Measurements from ENCODE around the gene SLC2A6.

Gene SLC2A6

GRCh38 chr9:133465984-133466383 is 12.9 kb downstream of the SLC2A6 start:
- ATAC-seq (replicated peaks; ENCODE audit: extremely low read depth, poor library complexity, severe bottlenecking) (no peak), DNase-seq (ENCODE audit: low spot score in 2 of 2) (no peak)
- H3K4me1 Mint-ChIP-seq, result peaks cover 16% of the 10 kb centered on the region
- H3K4me3 Mint-ChIP-seq, result no peak overlapping the region
- no peaks in the 10 kb centered on the region for H3K9me3 Mint-ChIP-seq
- H3K27ac Mint-ChIP-seq (ENCODE audit: low read depth), result no peak overlapping the region
- peaks cover 4% of the 10 kb centered on the region for H3K36me3 Mint-ChIP-seq (ENCODE audit: insufficient read depth)
- H3K27me3 Mint-ChIP-seq, result no peaks in the 10 kb centered on the region

GRCh38 chr9:133464638-133465037 is 14.3 kb downstream of the SLC2A6 start:
- Mint-ChIP-seq H3K4me3 (no peak overlapping the region), H3K27ac (ENCODE audit: low read depth) (peak overlapping the region; percentile 46), H3K9me3 (no peaks in the 10 kb centered on the region), H3K36me3 (ENCODE audit: insufficient read depth) (peaks cover 8% of the 10 kb centered on the region), H3K4me1 (peaks cover 21% of the 10 kb centered on the region), H3K27me3 (no peaks in the 10 kb centered on the region)
- ATAC-seq (replicated peaks; ENCODE audit: extremely low read depth, poor library complexity, severe bottlenecking), result no peak
- DNase-seq (ENCODE audit: low spot score in 2 of 2), result no peak

- peaks cover 8% of the 10 kb centered on the region for H3K36me3 Mint-ChIP-seq (ENCODE audit: insufficient read depth)
- peak overlapping the region; percentile 46 for H3K27ac Mint-ChIP-seq (ENCODE audit: low read depth)
- H3K4me3 Mint-ChIP-seq, result no peak overlapping the region
- no peak for ATAC-seq (replicated peaks; ENCODE audit: extremely low read depth, poor library complexity, severe bottlenecking)
- peaks cover 21% of the 10 kb centered on the region for H3K4me1 Mint-ChIP-seq
- no peak for DNase-seq (ENCODE audit: low spot score in 2 of 2)
- no peaks in the 10 kb centered on the region for H3K9me3 Mint-ChIP-seq
- H3K27me3 Mint-ChIP-seq, result no peaks in the 10 kb centered on the region
Measured at GRCh38 chr9:133463864-133464615, 14.9 kb downstream of the SLC2A6 start.

GRCh38 chr9:133463234-133463863 is 15.6 kb downstream of the SLC2A6 start:
- Mint-ChIP-seq H3K27me3 (no peaks in the 10 kb centered on the region), H3K36me3 (ENCODE audit: insufficient read depth) (peaks cover 8% of the 10 kb centered on the region), H3K4me1 (peaks cover 21% of the 10 kb centered on the region), H3K4me3 (no peak overlapping the region), H3K27ac (ENCODE audit: low read depth) (peak overlapping the region; percentile 46), H3K9me3 (no peaks in the 10 kb centered on the region)
- DNase-seq (ENCODE audit: low spot score in 2 of 2) (no peak), ATAC-seq (replicated peaks; ENCODE audit: extremely low read depth, poor library complexity, severe bottlenecking) (no peak)

GRCh38 chr9:133461975-133462374 is 16.9 kb downstream of the SLC2A6 start:
- H3K4me3 Mint-ChIP-seq, result peak overlapping the region; percentile 6
- H3K9me3 Mint-ChIP-seq, result no peaks in the 10 kb centered on the region
- no peaks in the 10 kb centered on the region for H3K27me3 Mint-ChIP-seq
- DNase-seq (ENCODE audit: low spot score in 2 of 2), result no peak
- H3K27ac Mint-ChIP-seq (ENCODE audit: low read depth), result peak overlapping the region; percentile 97
- no peak for ATAC-seq (replicated peaks; ENCODE audit: extremely low read depth, poor library complexity, severe bottlenecking)
- peaks cover 21% of the 10 kb centered on the region for H3K4me1 Mint-ChIP-seq
- H3K36me3 Mint-ChIP-seq (ENCODE audit: insufficient read depth), result peaks cover 8% of the 10 kb centered on the region

GRCh38 chr9:133460405-133461175 is 18.3 kb downstream of the SLC2A6 start:
- H3K27ac Mint-ChIP-seq (ENCODE audit: low read depth), result peak overlapping the region; percentile 97
- peak overlapping the region; percentile 93 for H3K4me3 Mint-ChIP-seq
- H3K36me3 Mint-ChIP-seq (ENCODE audit: insufficient read depth), result peaks cover 8% of the 10 kb centered on the region
- peak in 1 of 2 donors; percentile 45 for DNase-seq (ENCODE audit: low spot score in 2 of 2)
- no peaks in the 10 kb centered on the region for H3K27me3 Mint-ChIP-seq
- H3K9me3 Mint-ChIP-seq, result no peaks in the 10 kb centered on the region
- peak; percentile 29 for ATAC-seq (replicated peaks; ENCODE audit: extremely low read depth, poor library complexity, severe bottlenecking)
- peaks cover 21% of the 10 kb centered on the region for H3K4me1 Mint-ChIP-seq

- Mint-ChIP-seq H3K27ac (ENCODE audit: low read depth) (peak within 1 kb of the TSS; percentile 97), H3K27me3 (peaks cover 4% of the 10 kb centered on the region), H3K4me1 (peaks cover 21% of the 10 kb centered on the region), H3K9me3 (no peaks in the 10 kb centered on the region), H3K4me3 (peak within 1 kb of the TSS; percentile 93), H3K36me3 (ENCODE audit: insufficient read depth) (peaks cover 8% of the 10 kb centered on the region)
- DNase-seq (ENCODE audit: low spot score in 2 of 2) (peak; percentile 82 to 86), ATAC-seq (replicated peaks; ENCODE audit: extremely low read depth, poor library complexity, severe bottlenecking) (peak; percentile 87)
Measured at GRCh38 chr9:133459476-133460404, 19.2 kb downstream of the SLC2A6 start, which contains the start of gene CACFD1. TSS of gene CACFD1 (plus strand) at chr9:133459978. CDS start at chr9:133460067, 89 bp downstream.

GRCh38 chr9:133458643-133459312 is 20.1 kb downstream of the SLC2A6 start:
- H3K9me3 Mint-ChIP-seq, result no peaks in the 10 kb centered on the region
- peaks cover 16% of the 10 kb centered on the region for H3K4me1 Mint-ChIP-seq
- DNase-seq (ENCODE audit: low spot score in 2 of 2) (no peak), ATAC-seq (replicated peaks; ENCODE audit: extremely low read depth, poor library complexity, severe bottlenecking) (no peak)
- peaks cover 13% of the 10 kb centered on the region for H3K27me3 Mint-ChIP-seq
- peak overlapping the region; percentile 93 for H3K4me3 Mint-ChIP-seq
- H3K36me3 Mint-ChIP-seq (ENCODE audit: insufficient read depth), result peaks cover 8% of the 10 kb centered on the region
- no peak overlapping the region for H3K27ac Mint-ChIP-seq (ENCODE audit: low read depth)

- Mint-ChIP-seq H3K36me3 (ENCODE audit: insufficient read depth) (peaks cover 8% of the 10 kb centered on the region), H3K4me1 (peaks cover 13% of the 10 kb centered on the region), H3K27me3 (peaks cover 16% of the 10 kb centered on the region), H3K9me3 (no peaks in the 10 kb centered on the region), H3K27ac (ENCODE audit: low read depth) (no peak overlapping the region), H3K4me3 (no peak overlapping the region)
- ATAC-seq (replicated peaks; ENCODE audit: extremely low read depth, poor library complexity, severe bottlenecking) (no peak), DNase-seq (ENCODE audit: low spot score in 2 of 2) (no peak)
Measured at GRCh38 chr9:133457748-133458147, 21.2 kb downstream of the SLC2A6 start.

GRCh38 chr9:133457233-133457632 is 21.7 kb downstream of the SLC2A6 start:
- DNase-seq (ENCODE audit: low spot score in 2 of 2) (no peak), ATAC-seq (replicated peaks; ENCODE audit: extremely low read depth, poor library complexity, severe bottlenecking) (no peak)

GRCh38 chr9:133456409-133456808 is 22.5 kb downstream of the SLC2A6 start:
- H3K4me1 Mint-ChIP-seq, result peaks cover 9% of the 10 kb centered on the region
- H3K9me3 Mint-ChIP-seq, result no peaks in the 10 kb centered on the region
- peaks cover 16% of the 10 kb centered on the region for H3K27me3 Mint-ChIP-seq
- no peak overlapping the region for H3K4me3 Mint-ChIP-seq
- no peak for DNase-seq (ENCODE audit: low spot score in 2 of 2)
- H3K27ac Mint-ChIP-seq (ENCODE audit: low read depth), result no peak overlapping the region
- ATAC-seq (replicated peaks; ENCODE audit: extremely low read depth, poor library complexity, severe bottlenecking), result no peak
- peaks cover 7% of the 10 kb centered on the region for H3K36me3 Mint-ChIP-seq (ENCODE audit: insufficient read depth)

More at GRCh38 chr9:133457233-133457632, 21.7 kb downstream of the SLC2A6 start:
- H3K27me3 Mint-ChIP-seq, result peaks cover 16% of the 10 kb centered on the region
- no peak overlapping the region for H3K4me3 Mint-ChIP-seq
- no peak overlapping the region for H3K27ac Mint-ChIP-seq (ENCODE audit: low read depth)
- peaks cover 13% of the 10 kb centered on the region for H3K4me1 Mint-ChIP-seq
- peaks cover 8% of the 10 kb centered on the region for H3K36me3 Mint-ChIP-seq (ENCODE audit: insufficient read depth)
- no peaks in the 10 kb centered on the region for H3K9me3 Mint-ChIP-seq
